ENCODE results near the gene MRPS31.
A peak's percentile ranks its signal among the peaks of the same experiment; 100 is the strongest.
"Not testable (repeated sequence)": the region's sequence is repeated elsewhere in the genome, so short reads cannot be mapped to it uniquely, and the experiment has no call there.

MRPS31 gene

DNA sequence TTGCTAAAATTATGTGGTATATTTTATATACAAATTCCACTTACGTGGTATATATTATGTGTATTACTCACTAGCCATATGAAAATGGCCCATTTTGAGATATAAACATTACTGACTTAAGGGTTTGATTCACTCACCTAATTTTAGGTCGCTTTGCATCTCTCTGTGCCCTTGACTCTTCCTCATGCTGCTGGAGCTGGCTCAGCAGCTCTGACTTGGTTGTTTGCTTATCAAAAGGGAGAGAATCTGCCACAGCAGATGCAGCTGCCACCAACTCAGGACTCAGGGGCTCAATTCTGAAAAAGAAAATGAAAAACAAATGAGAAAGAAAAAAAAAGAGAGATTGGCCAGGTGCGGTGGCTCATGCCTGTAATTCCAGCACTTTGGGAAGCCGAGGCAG is 12.2 kb downstream of the MRPS31 start:
- DNase-seq = no peak

- no peak for DNase-seq
Observed at GRCh38 chr13:40756042-40756441, 14.9 kb downstream of the MRPS31 start.

- DNase-seq = no peak
Observed at GRCh38 chr13:40755082-40755700, 15.8 kb downstream of the MRPS31 start.

- peak in 1 of 2 donors; percentile 17 for DNase-seq
Observed at GRCh38 chr13:40749327-40749726, 21.7 kb downstream of the MRPS31 start.

DNA sequence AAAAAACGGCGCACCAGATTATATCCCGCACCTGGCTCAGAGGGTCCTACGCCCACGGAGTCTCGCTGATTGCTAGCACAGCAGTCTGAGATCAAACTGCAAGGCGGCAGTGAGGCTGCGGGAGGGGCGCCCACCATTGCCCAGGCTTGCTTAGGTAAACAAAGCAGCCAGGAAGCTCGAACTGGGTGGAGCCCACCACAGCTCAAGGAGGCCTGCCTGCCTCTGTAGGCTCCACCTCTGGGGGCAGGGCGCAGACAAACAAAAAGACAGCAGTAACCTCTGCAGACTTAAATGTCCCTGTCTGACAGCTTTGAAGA is 35.8 kb downstream of the MRPS31 start:
- peak in 1 of 2 donors; percentile 13 for DNase-seq

GRCh38 chr13:40734536-40735231 is 36.3 kb downstream of the MRPS31 start:
- not testable (repeated sequence) for DNase-seq

DNA sequence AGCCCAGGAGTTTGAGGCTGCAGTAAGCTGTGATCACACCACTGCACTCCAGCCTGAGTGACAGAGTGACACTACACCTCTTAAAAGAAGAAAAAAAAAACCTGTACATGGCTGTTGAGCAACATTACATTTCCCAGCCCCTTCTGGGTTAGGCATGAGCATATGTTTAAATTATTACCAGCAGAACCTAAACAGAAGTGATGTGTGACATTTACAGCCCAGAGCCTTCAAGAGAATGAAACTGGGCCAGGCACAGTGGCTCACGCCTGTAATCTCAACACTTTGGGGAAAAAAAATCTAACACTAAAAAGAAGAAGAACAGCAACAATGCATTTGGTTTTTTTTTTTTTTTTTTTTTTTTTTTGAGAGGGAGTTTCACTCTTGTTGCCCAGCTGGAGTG is 38.3 kb downstream of the MRPS31 start:
- no peak for DNase-seq

DNA sequence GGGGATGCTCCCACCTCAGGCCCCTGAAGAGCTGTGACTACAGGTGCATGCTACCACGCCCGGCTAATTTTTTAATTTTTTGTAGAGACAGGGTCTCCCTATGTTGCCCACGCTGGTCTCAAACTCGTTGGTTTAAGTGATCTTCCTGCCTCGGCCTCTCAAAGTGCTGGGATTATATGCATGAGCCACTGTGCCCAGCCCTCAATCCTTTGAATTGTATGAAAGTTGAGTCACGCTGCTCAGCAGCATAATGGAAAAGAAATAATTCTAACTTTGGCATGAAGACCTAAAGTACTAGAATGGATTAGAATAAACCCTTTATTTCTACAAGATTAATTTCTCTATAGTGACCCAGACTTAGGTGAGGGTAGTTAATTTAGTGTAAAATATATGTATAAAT is 42.4 kb downstream of the MRPS31 start:
- no peak for DNase-seq

- not testable (repeated sequence) for DNase-seq
Observed at GRCh38 chr13:40714433-40714832, 56.6 kb downstream of the MRPS31 start.

GRCh38 chr13:40706439-40706838 is 64.6 kb downstream of the MRPS31 start:
- DNase-seq = peak in 1 of 2 donors; percentile 5

GRCh38 chr13:40697711-40698110 is 73.3 kb downstream of the MRPS31 start:
- no peak for DNase-seq

GRCh38 chr13:40694426-40694825 is 76.6 kb downstream of the MRPS31 start:
- no peak for DNase-seq

DNA sequence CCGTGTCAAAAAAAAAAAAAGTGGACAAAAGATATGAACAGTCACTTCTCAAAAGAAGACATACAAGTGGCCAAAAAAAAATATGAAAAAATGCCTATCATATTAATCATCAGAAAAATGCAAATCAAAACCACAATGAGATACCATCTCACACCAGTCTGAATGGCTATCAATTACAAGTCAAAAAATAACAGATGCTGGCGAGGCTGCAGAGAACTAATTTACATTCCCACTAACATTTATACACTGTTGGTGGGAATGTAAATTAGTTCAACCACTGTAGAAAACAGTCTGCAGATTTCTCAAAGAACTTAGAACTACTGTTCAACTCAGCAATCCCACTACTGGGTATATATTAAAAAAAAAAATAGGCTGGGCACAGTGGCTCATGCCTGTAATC is 78.0 kb downstream of the MRPS31 start:
- no peak for DNase-seq

- DNase-seq = no peak
Observed at GRCh38 chr13:40688781-40689180, 82.2 kb downstream of the MRPS31 start.

DNA sequence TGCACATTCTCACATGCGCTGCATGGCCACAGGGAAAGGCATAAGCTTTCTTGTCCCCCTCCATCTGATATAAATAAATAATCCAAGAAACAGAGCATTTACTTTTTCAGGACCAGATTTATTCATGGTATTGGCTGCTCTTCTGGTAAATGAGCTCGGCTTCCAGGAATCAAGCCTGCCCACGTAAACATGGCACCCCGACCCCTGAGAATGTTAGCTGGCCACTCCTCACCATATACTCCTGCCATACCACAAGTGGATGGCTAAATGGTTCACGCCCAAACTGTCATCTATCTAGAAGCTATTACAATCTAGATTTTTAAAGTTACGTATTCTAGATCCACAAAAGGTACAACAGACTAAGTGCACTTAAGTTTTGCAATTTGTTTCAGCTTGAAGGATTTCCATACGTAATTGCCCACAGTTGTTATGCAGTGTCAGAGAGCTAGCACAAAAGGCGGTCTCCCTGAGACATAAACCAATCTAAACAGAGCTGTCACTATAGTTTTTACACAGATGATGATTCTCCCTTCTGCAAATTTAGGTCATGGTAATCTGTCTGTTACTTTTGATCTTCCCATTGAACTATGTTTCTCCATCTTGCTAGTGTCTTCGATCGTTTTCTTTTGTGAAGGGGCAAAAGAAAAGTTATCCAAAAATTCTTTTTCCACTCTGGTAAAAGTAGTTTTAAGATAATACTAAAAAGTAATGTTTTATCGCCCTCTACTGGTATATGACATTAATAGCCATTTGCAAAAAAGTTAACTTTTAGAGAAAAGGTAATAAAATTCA is 88.3 kb downstream of the MRPS31 start:
- DNase-seq = peak in 1 of 2 donors; percentile 63

DNA sequence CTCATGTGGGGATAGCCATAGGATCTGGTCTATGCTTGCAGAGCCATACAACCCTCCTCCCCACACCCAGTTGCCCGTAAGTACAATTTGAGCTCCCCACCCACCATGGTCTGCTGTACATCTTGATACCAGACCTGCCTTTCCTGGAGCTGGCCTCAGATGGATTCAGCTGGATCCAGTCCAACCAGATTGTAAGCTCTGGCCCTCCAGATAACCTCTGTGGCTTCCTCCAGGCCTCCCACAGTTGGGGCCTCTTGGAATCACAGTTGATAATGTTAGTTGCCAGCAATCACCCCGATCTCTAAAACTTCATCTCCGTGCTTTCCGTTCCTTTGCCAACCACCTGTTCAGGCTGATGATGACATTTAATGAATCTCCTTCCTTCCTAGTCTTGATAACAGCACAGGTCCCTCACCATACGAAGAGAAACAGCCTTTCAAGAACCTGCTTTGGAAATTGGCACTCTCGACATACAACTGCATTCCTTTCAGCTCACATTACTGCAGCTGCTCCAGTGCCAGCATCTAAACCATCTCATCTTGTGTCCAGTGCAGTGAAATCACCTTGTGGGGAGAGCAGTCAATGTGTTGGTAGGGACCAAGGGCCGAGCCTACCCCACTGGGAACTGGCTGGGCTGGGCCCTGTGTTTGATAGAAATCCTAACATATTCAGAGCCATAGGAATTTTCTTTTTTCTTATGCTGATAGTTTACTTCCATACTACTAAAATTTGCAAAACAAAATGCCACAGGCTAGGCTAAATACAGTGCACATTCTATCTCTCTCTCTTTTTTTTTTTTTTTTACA is 89.4 kb downstream of the MRPS31 start:
- no peak for DNase-seq

GRCh38 chr13:40680659-40681323 is 90.2 kb downstream of the MRPS31 start:
- DNase-seq = no peak

GRCh38 chr13:40679480-40679985 is 91.5 kb downstream of the MRPS31 start:
- no peak for DNase-seq

Measured in CD4-positive, alpha-beta T cell treated with Interleukin-4 for 1 hour (primary cell).